ENCODE measurements around the gene LRP2BP. TPM values are rescaled to one million over a fixed set of nuclear protein-coding genes. Genes with fewer than 3 reads are reported as not detected.
"Not testable (repeated sequence)": the region's sequence is repeated elsewhere in the genome, so short reads cannot be mapped to it uniquely, and the experiment has no call there.

The LRP2BP gene
- total RNA-seq, 2 donors from 2014 or later, result 0.51 to 1.1 TPM

- Mint-ChIP-seq H3K4me3 (no peak overlapping the region), H3K27me3 (ENCODE audit: low read depth) (no peaks in the 10 kb centered on the region), H3K4me1 (ENCODE audit: low read depth) (no peaks in the 10 kb centered on the region), H3K27ac (no peak overlapping the region), H3K36me3 (ENCODE audit: insufficient read depth in 2 of 2) (no peaks in the 10 kb centered on the region), H3K9me3 (no peaks in the 10 kb centered on the region)
- DNase-seq (no peak), ATAC-seq (replicated peaks in 1 of 2) (no peak)
Measured at GRCh38 chr4:185369731-185370130, 26.0 kb downstream of the LRP2BP start.

GRCh38 chr4:185364886-185365285 lies 30.8 kb downstream of the LRP2BP start:
- DNase-seq (no peak), ATAC-seq (replicated peaks in 1 of 2) (no peak)
- no peak overlapping the region for H3K27ac Mint-ChIP-seq
- H3K36me3 Mint-ChIP-seq (ENCODE audit: insufficient read depth in 2 of 2), result no peaks in the 10 kb centered on the region
- no peaks in the 10 kb centered on the region for H3K9me3 Mint-ChIP-seq
- H3K4me1 Mint-ChIP-seq (ENCODE audit: low read depth), result no peaks in the 10 kb centered on the region
- no peak overlapping the region for H3K4me3 Mint-ChIP-seq
- H3K27me3 Mint-ChIP-seq (ENCODE audit: low read depth), result no peaks in the 10 kb centered on the region

GRCh38 chr4:185363251-185363650 lies 32.5 kb downstream of the LRP2BP start:
- DNase-seq, result no peak
- Mint-ChIP-seq H3K36me3 (ENCODE audit: insufficient read depth in 2 of 2) (no peaks in the 10 kb centered on the region), H3K27me3 (ENCODE audit: low read depth) (no peaks in the 10 kb centered on the region), H3K4me1 (ENCODE audit: low read depth) (no peaks in the 10 kb centered on the region), H3K4me3 (no peak overlapping the region), H3K27ac (no peak overlapping the region), H3K9me3 (no peaks in the 10 kb centered on the region)
- ATAC-seq (replicated peaks in 1 of 2), result no peak

GRCh38 chr4:185362570-185362969 lies 33.2 kb downstream of the LRP2BP start:
- H3K27ac Mint-ChIP-seq; H3K4me1 Mint-ChIP-seq (ENCODE audit: low read depth); DNase-seq; H3K27me3 Mint-ChIP-seq (ENCODE audit: low read depth); H3K36me3 Mint-ChIP-seq (ENCODE audit: insufficient read depth in 2 of 2); H3K4me3 Mint-ChIP-seq; H3K9me3 Mint-ChIP-seq; ATAC-seq (replicated peaks in 1 of 2): not testable (repeated sequence)

- H3K36me3 Mint-ChIP-seq (ENCODE audit: insufficient read depth in 2 of 2), result no peaks in the 10 kb centered on the region
- no peak overlapping the region for H3K4me3 Mint-ChIP-seq
- no peaks in the 10 kb centered on the region for H3K9me3 Mint-ChIP-seq
- H3K4me1 Mint-ChIP-seq (ENCODE audit: low read depth), result peaks cover 9% of the 10 kb centered on the region
- ATAC-seq (replicated peaks in 1 of 2), result no peak
- no peak overlapping the region for H3K27ac Mint-ChIP-seq
- DNase-seq, result no peak
- H3K27me3 Mint-ChIP-seq (ENCODE audit: low read depth), result no peaks in the 10 kb centered on the region
Measured at GRCh38 chr4:185361872-185362271, 33.9 kb downstream of the LRP2BP start.

- ATAC-seq (replicated peaks in 1 of 2), result no peak
- H3K27ac Mint-ChIP-seq, result no peak overlapping the region
- H3K4me3 Mint-ChIP-seq, result no peak overlapping the region
- peaks cover 11% of the 10 kb centered on the region for H3K4me1 Mint-ChIP-seq (ENCODE audit: low read depth)
- H3K27me3 Mint-ChIP-seq (ENCODE audit: low read depth), result no peaks in the 10 kb centered on the region
- no peaks in the 10 kb centered on the region for H3K9me3 Mint-ChIP-seq
- no peak for DNase-seq
- H3K36me3 Mint-ChIP-seq (ENCODE audit: insufficient read depth in 2 of 2), result no peaks in the 10 kb centered on the region
Measured at GRCh38 chr4:185359767-185360446, 35.8 kb downstream of the LRP2BP start.

GRCh38 chr4:185358959-185359358 lies 36.8 kb downstream of the LRP2BP start:
- Mint-ChIP-seq H3K27ac (no peak overlapping the region), H3K4me1 (ENCODE audit: low read depth) (peaks cover 11% of the 10 kb centered on the region), H3K4me3 (no peak overlapping the region), H3K27me3 (ENCODE audit: low read depth) (no peaks in the 10 kb centered on the region), H3K9me3 (no peaks in the 10 kb centered on the region), H3K36me3 (ENCODE audit: insufficient read depth in 2 of 2) (no peaks in the 10 kb centered on the region)
- ATAC-seq (replicated peaks in 1 of 2) (no peak), DNase-seq (no peak)

GRCh38 chr4:185358514-185358913 lies 37.2 kb downstream of the LRP2BP start:
- DNase-seq (no peak), ATAC-seq (replicated peaks in 1 of 2) (no peak)
- Mint-ChIP-seq H3K9me3 (no peaks in the 10 kb centered on the region), H3K27me3 (ENCODE audit: low read depth) (no peaks in the 10 kb centered on the region), H3K4me3 (no peak overlapping the region), H3K36me3 (ENCODE audit: insufficient read depth in 2 of 2) (no peaks in the 10 kb centered on the region), H3K27ac (no peak overlapping the region), H3K4me1 (ENCODE audit: low read depth) (peaks cover 11% of the 10 kb centered on the region)

GRCh38 chr4:185357733-185358440 lies 37.8 kb downstream of the LRP2BP start:
- Mint-ChIP-seq H3K27ac (peak overlapping the region; percentile 22), H3K27me3 (ENCODE audit: low read depth) (no peaks in the 10 kb centered on the region), H3K36me3 (ENCODE audit: insufficient read depth in 2 of 2) (no peaks in the 10 kb centered on the region), H3K9me3 (no peaks in the 10 kb centered on the region), H3K4me3 (no peak overlapping the region), H3K4me1 (ENCODE audit: low read depth) (peaks cover 11% of the 10 kb centered on the region)
- DNase-seq, result no peak
- no peak for ATAC-seq (replicated peaks in 1 of 2)

GRCh38 chr4:185357211-185357610 lies 38.5 kb downstream of the LRP2BP start:
- Mint-ChIP-seq H3K4me1 (ENCODE audit: low read depth) (peaks cover 11% of the 10 kb centered on the region), H3K9me3 (no peaks in the 10 kb centered on the region), H3K4me3 (no peak overlapping the region), H3K36me3 (ENCODE audit: insufficient read depth in 2 of 2) (no peaks in the 10 kb centered on the region), H3K27ac (no peak overlapping the region), H3K27me3 (ENCODE audit: low read depth) (no peaks in the 10 kb centered on the region)
- ATAC-seq (replicated peaks in 1 of 2) (peak; percentile 18 to 69), DNase-seq (no peak)

GRCh38 chr4:185352741-185353140 lies 43.0 kb downstream of the LRP2BP start:
- no peak overlapping the region for H3K4me3 Mint-ChIP-seq
- ATAC-seq (replicated peaks in 1 of 2) (no peak), DNase-seq (no peak)
- no peaks in the 10 kb centered on the region for H3K27me3 Mint-ChIP-seq (ENCODE audit: low read depth)
- H3K4me1 Mint-ChIP-seq (ENCODE audit: low read depth), result peaks cover 11% of the 10 kb centered on the region
- no peaks in the 10 kb centered on the region for H3K9me3 Mint-ChIP-seq
- peaks cover 1 to 3% of the 10 kb centered on the region in 2 donors for H3K36me3 Mint-ChIP-seq (ENCODE audit: insufficient read depth in 2 of 2)
- H3K27ac Mint-ChIP-seq, result no peak overlapping the region

GRCh38 chr4:185352202-185352601 lies 43.5 kb downstream of the LRP2BP start:
- no peak overlapping the region for H3K4me3 Mint-ChIP-seq
- H3K4me1 Mint-ChIP-seq (ENCODE audit: low read depth), result peaks cover 5% of the 10 kb centered on the region
- H3K27me3 Mint-ChIP-seq (ENCODE audit: low read depth), result no peaks in the 10 kb centered on the region
- peaks cover 1 to 3% of the 10 kb centered on the region in 2 donors for H3K36me3 Mint-ChIP-seq (ENCODE audit: insufficient read depth in 2 of 2)
- H3K9me3 Mint-ChIP-seq, result no peaks in the 10 kb centered on the region
- no peak overlapping the region for H3K27ac Mint-ChIP-seq
- ATAC-seq (replicated peaks in 1 of 2) (no peak), DNase-seq (no peak)

- Mint-ChIP-seq H3K9me3 (no peaks in the 10 kb centered on the region), H3K4me3 (no peak overlapping the region), H3K27ac (no peak overlapping the region), H3K36me3 (ENCODE audit: insufficient read depth in 2 of 2) (peaks cover 3 to 4% of the 10 kb centered on the region in 2 donors), H3K27me3 (ENCODE audit: low read depth) (no peaks in the 10 kb centered on the region), H3K4me1 (ENCODE audit: low read depth) (peaks cover under 1% of the 10 kb centered on the region)
- ATAC-seq (replicated peaks in 1 of 2) (no peak), DNase-seq (no peak)
Measured at GRCh38 chr4:185351691-185352090, 44.0 kb downstream of the LRP2BP start.

Measured in activated T-cell treated with anti-CD3 and anti-CD28 coated beads, Interleukin-2, amount 50 U/mL, for 72 hours (primary cell).